Measurements from ENCODE around the gene MRPL41.
"Not testable (repeated sequence)": the region's sequence is repeated elsewhere in the genome, so short reads cannot be mapped to it uniquely, and the experiment has no call there.

MRPL41 gene

GRCh38 chr9:137522746-137523455, 28.8 kb upstream of the MRPL41 start:
- DNase-seq: no peak

GRCh38 chr9:137524161-137524980, 27.3 kb upstream of the MRPL41 start:
- no peak for DNase-seq

- DNase-seq: no peak
Measured at GRCh38 chr9:137524981-137525317, 26.7 kb upstream of the MRPL41 start.

- DNase-seq: no peak
Measured at GRCh38 chr9:137530331-137530730, 21.3 kb upstream of the MRPL41 start.

GRCh38 chr9:137531099-137531765, 20.4 kb upstream of the MRPL41 start:
- DNase-seq: no peak

GRCh38 chr9:137532891-137533468, 18.7 kb upstream of the MRPL41 start:
- not testable (repeated sequence) for DNase-seq

- peak; percentile 59 for DNase-seq
Measured at GRCh38 chr9:137534256-137535119, 17.2 kb upstream of the MRPL41 start.

- no peak for DNase-seq
Measured at GRCh38 chr9:137535120-137535428, 16.6 kb upstream of the MRPL41 start.

- not testable (repeated sequence) for DNase-seq
Measured at GRCh38 chr9:137536594-137537131, 15.0 kb upstream of the MRPL41 start.

- no peak for DNase-seq
Measured at GRCh38 chr9:137538058-137538457, 13.6 kb upstream of the MRPL41 start.

GRCh38 chr9:137540536-137540935, 11.1 kb upstream of the MRPL41 start:
- no peak for DNase-seq

- no peak for DNase-seq
Measured at GRCh38 chr9:137542486-137542885, 9.2 kb upstream of the MRPL41 start.

- no peak for DNase-seq
Measured at GRCh38 chr9:137543237-137543963, 8.3 kb upstream of the MRPL41 start.

- no peak for DNase-seq
Measured at GRCh38 chr9:137544176-137544760, 7.4 kb upstream of the MRPL41 start.

GRCh38 chr9:137545123-137545522, 6.6 kb upstream of the MRPL41 start:
- DNase-seq: peak; percentile 12

- no peak for DNase-seq
Measured at GRCh38 chr9:137547687-137548543, 3.8 kb upstream of the MRPL41 start.

- peak; percentile 45 for DNase-seq
Measured at GRCh38 chr9:137550231-137550621, 1.5 kb upstream of the MRPL41 start, which contains the start of gene PNPLA7. Gene PNPLA7, minus strand, starts transcription at chr9:137550402. Its CDS starts 205 bp downstream, at chr9:137550197.

GRCh38 chr9:137550958-137551263, 768 bp upstream of the MRPL41 start:
- not testable (repeated sequence) for DNase-seq

GRCh38 chr9:137552022-137552768, 516 bp downstream of the MRPL41 start:
- no peak for DNase-seq

Measured in fibroblast of upper back skin (primary cell).